ENCODE data around the gene SCYGR3.

The SCYGR3 gene, protein sequence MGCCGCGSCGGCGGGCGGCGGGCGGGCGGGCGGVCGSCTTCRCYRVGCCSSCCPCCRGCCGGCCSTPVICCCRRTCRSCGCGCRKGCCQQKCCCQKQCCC

DNA sequence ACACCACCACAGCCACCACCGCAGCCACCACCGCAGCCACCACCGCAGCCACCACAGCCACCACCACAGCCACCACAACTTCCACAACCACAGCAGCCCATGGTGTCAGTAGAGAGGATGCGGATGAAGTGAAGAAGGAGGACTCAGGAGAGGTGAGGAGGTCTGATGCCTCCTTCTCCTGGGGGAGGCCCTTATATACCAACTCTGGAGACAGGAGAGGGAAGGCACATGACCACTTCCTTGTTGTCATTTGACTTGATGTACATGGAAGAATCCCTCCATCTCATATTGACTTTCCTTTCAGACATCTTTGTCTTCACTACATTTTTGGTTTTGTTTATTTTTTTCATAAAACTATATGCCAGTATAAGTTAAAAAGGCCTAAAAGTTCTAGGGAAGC lies at the start of gene SCYGR3:
Gene SCYGR3, minus strand, starts transcription at position 101 of the 400 bp plus-strand sequence. Its CDS starts 0 bp downstream, at position 101.
- in situ Hi-C loops (cut with HindIII; ENCODE audit: low sequenced_read_pairs): loop anchor here (5.0 kb wide), 1 partner anchor 103 kb away; the partner anchor contains the start of gene SLC19A3

DNA sequence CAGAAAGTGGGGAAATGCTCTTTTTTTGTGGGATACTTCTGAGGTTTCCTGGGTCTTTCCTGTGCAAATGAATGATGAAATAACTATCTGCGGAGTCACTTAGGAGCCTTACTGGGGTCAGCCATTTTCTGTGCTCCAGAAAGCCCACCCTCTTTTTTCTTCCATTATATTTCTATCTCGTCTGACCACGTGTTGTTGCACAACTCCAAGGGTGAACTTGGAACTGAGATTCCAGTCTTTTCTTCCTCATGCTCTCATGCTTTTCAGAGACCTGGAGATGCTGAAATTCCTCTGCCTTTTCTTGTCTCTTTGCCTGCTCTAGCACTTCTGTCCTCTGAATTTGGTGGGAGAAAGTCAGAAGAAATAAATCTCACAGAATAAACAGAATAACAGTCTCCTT lies 47.2 kb upstream of the SCYGR3 start:
- in situ Hi-C loops (cut with HindIII; ENCODE audit: low sequenced_read_pairs): no loop called here

DNA sequence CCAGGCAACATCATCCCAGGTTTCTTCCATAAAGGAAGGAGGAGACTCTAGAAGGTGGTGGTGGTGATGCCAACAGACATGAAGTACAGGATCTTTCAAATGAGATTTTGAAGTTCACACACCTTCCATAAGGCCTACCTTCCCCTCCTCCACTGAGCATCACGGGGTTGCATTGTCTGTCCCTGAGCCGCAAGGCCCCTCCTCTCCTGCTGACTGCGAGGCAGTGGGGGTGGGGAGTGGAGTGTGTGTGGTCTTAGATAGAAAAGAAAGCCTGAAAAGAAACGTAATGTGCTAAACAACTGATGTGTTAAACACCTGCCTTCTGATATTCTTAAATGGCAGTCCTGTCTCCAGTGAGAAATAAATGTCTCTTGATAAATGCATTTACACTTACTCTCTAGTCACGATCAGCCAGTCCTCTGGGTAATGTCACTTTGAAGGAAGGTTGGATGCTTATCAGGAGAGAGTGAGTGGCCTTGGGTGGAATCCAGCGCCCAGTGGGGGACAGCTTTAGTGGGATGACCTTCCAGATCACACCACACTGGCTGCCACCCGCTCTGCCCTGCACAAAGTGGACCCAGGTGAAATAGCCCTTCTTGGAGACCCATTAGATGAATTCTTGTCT lies 46.5 kb upstream of the SCYGR3 start:
- in situ Hi-C loops (cut with HindIII; ENCODE audit: low sequenced_read_pairs): no loop called here

DNA sequence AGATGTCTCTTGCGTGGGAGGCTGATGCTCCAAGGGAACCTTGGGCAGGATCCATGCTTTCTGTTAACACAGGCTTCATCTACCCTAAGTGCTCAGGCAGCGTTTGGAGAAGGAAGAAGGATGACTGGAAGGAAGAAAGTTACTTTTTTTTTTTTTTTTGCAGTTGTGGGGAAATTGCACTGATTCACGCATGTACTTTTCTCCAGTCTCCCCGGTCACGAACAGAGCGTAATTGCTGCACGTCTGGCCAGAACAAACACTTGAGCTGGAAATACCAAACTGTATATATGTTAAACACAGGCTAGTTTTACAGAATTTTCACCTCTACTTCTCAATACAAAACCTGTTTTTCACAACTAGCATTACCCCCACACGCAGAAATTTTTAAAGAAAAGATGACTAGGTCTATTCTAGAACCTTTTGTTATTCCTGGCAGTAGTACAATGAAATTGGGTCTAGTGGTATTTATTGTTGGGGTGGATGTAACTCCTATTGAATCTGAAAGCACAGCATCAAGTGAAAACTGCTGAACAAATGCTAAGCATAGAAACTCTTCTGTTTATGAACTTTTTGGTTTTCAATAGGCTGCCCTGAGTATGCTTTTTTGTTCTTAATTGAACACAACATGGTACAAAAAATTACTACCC lies 42.7 kb upstream of the SCYGR3 start:
- in situ Hi-C loops (cut with HindIII; ENCODE audit: low sequenced_read_pairs): no loop called here

DNA sequence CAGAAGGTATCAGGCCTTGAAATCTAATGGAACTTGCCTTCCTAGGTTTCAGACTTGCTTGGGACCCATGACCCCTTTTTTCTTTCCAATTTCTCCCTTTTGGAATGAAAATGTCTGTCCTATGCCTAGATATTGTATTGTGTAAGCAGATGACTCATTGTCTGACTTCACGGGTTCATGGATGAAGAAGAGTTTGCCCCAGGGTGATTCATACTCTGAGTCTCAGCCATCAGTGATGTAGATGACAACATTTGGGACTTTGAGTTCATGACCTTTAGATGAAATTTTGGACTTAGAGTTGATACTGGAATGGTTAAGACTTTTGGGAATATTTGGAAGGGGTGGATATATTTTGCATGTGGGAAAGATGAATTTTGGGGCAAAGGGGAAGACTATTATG lies 40.8 kb upstream of the SCYGR3 start:
- in situ Hi-C loops (cut with HindIII; ENCODE audit: low sequenced_read_pairs): no loop called here

DNA sequence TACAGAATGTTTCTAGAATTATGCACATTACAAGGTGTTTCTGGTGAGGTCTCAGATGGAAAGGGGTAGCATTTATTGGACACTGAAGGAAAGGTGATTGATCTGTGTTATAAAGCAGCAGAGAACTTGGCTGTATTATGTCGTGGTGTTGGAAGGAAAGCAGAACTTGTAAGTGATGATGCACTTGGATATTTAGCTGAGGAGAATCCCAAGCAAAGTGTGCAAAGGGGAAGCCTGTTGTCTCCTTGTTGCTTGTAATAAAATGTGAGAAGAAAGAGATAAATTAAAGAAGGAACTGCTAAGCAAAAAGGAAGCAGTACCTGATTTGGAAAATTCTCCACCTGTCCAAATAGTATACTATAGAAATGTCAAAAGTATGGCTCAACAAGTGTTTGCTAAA lies 39.8 kb upstream of the SCYGR3 start:
- in situ Hi-C loops (cut with HindIII; ENCODE audit: low sequenced_read_pairs): no loop called here

DNA sequence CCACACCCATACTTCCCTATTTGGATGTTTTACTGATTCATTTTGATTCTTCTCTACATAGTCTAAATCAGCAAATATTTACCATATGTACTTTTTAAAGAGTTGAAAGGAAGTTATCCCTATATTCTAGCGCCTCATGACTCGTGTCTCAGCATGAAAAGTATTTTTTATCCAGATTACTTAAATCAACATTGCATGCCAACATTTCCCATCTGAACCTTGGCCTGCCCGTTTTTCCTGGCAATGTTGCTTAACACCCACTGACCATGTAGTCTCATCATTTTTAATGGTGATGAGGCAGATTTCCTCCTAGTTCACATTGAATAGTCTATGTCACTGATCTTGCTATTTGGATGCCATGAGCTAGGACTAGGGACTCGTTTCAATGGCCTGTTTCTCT lies 38.8 kb upstream of the SCYGR3 start:
- in situ Hi-C loops (cut with HindIII; ENCODE audit: low sequenced_read_pairs): no loop called here

DNA sequence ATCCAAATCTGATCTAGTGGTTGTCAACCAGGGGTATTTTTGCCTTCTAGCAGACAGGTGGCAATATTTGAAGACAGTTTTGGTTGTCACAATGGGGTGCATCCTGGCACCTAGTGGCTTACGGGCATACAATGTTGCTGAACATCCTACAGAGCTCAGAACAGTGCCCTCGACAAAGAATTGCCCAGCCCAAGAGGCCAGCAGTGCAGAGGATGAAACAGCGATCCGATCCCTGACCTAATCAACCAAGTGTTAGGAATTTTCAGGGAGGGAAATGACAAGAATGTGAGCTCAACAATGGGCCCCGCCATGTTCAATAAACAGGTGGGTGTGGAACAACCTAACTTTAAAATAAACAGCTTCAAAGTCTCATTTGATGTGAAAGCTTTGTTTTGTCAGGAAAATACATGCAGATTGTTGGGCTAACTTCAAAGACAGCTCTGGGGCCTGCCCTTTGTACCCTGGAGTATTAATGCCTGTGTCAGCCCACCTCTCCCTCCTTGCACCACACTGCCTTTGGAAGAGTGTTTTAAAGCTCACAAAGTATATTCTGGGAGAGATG lies 29.4 kb upstream of the SCYGR3 start:
- in situ Hi-C loops (cut with HindIII; ENCODE audit: low sequenced_read_pairs): no loop called here

DNA sequence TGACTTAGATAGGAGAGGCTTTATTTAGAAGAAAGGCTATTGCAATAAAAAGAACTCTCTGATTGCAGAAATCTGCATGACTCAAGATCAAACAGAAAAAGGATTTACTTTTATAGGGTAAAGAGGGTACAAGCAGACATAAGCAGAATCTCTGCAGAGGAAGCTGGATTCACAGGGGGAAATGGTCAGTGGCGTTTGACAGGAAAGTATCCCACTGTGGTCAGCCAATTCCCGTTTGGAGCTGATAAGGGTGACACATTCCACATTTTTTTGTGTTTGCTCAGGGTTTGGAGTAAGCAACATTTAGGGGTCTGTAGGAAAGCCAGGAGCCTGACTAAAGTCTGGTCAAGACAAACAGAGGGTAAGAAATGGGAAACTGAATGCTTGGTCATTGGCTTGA lies 28.0 kb upstream of the SCYGR3 start:
- in situ Hi-C loops (cut with HindIII; ENCODE audit: low sequenced_read_pairs): no loop called here

DNA sequence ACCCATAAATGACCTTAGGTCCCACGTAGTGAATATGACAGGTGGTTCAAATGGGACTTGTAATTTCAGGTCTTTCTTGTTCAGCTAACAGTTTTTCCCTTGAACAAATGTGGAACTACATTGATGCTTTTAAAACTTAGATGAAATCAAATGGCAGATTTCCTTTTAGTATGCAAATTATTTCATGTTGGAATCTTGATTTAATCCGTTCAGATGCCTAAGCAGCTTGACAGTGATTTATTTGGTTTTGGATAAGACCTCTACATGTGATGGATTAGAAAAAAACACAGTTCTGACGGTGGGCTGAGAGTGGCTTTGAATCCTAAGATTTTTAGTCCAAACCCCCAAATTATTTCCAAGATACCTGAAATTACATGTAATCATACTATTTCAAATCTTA lies 19.6 kb upstream of the SCYGR3 start:
- in situ Hi-C loops (cut with HindIII; ENCODE audit: low sequenced_read_pairs): no loop called here

DNA sequence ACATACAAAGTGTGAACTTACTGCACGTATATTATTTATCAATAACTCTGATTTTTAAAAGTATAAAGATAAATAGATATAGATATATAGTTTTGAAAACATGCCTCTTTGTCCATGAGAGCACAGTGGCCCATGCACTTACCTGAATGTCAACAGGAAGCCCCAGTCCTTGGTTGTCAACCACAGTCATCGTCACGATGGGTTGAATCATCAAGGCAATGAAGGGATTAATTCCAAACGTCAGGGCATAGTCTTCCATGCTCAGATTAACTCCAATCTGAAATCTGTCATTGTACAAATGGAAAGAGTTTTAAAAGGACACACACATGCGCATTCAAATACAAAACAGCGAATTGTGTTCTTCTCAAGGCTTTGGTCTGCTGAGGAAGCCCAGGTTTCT lies 18.2 kb upstream of the SCYGR3 start:
- in situ Hi-C loops (cut with HindIII; ENCODE audit: low sequenced_read_pairs): no loop called here

DNA sequence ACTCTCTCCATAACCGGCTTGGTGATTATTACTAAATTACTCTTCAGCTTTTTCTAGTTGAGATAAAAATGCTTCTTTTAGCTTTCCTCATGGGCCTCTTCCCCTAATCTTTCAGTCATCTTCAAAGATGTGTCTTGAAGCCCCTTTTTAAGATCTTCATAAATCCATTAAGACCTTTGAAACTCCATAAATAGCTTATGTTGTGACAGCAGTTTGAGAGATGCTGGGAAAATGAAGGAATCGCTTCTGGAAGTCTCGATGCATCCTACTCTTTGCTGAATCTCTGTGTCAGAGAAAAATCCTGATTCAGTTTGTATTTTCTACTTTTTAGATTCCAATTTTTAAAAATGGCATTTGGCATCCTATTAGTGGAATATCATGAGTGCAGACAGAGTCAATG lies 15.7 kb upstream of the SCYGR3 start:
- in situ Hi-C loops (cut with HindIII; ENCODE audit: low sequenced_read_pairs): no loop called here

DNA sequence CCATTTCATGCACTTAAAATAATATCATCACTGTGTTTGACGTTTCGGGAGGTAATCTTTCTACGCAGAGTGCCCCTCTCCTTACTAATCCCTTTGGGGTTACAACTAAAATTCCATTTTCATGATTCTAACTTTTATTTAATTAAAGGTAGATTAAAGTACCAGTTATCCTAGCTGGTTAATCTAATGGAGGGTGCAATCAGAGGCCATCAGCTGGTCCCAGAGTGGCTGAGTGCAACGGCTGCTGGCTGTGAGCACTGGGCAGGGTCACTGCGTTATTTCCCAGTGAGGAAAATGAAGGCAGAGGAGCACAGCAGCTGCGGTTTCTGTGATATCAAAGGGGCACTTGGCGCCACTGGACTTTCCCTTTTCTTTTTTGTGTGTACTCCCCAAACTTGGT lies 14.8 kb upstream of the SCYGR3 start:
- in situ Hi-C loops (cut with HindIII; ENCODE audit: low sequenced_read_pairs): loop anchor here (5.0 kb wide), 1 partner anchor 43 kb away; no protein-coding TSS in a partner anchor

DNA sequence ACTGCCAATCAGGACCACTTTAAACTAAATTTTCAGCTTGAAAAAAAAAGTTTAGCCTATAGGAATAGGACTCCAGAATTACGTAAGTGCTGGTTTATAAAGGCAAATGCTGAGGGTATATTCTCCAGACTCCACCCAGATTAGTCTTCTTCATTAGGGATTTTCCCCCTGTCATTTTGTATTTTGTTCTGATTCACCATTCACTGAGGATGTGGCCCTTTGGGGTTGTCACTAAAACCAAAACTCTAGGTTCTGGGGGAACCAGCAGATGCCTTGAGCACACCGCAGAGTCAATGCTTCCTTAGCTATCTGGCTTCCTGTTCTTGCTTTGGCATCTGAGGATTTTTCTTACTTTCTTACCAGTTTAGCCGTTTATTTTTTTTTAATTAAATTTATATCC lies 13.1 kb upstream of the SCYGR3 start:
- in situ Hi-C loops (cut with HindIII; ENCODE audit: low sequenced_read_pairs): loop anchor here (5.0 kb wide), 1 partner anchor 45 kb away; no protein-coding TSS in a partner anchor

DNA sequence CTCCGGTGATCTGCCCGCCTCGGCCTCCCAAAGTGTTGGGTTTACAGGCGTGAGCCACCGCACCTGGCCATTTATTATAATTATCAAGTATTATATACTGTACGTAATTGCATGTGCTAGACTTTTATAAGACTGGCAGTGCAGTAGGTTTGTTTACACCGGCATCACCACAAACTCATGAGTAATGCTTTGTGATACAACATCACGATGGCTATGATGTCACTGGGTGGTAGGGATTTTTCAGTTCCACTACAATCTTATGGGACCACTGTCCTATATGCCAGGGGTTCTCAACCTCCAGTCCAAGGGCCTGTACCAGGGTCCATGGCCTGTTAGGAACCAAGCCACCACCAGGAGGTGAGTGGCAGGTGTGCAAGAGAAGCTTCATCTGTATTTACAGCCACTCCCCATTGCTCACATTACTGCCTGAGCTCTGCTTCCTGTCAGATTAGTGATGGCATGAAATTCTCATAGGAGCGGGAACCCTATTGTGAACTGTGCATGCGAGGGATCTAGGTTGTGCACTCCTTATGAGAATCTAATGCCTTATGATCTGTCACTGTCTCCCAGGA lies 12.0 kb upstream of the SCYGR3 start:
- in situ Hi-C loops (cut with HindIII; ENCODE audit: low sequenced_read_pairs): loop anchor here (5.0 kb wide), 1 partner anchor 46 kb away; no protein-coding TSS in a partner anchor

DNA sequence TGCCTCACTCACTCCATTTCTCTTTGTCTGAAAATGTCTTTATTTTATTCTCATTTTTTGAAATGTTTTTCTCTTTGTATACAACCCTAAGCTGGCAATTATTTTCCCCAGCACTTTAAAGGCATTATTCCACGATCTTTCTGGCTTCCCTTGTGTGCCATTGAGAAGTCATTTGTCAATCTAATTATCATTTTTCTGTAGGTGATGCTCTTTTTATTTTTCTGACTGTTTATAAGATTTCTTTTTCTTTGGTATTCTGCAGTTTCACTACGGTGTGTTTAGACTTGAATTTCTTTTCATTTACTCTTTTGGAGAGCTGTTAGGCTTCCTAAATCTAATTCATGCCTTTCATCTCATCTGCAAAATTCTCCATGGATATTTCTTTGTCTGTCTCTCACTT lies 10.8 kb upstream of the SCYGR3 start:
- in situ Hi-C loops (cut with HindIII; ENCODE audit: low sequenced_read_pairs): loop anchor here (5.0 kb wide), 1 partner anchor 47 kb away; no protein-coding TSS in a partner anchor

DNA sequence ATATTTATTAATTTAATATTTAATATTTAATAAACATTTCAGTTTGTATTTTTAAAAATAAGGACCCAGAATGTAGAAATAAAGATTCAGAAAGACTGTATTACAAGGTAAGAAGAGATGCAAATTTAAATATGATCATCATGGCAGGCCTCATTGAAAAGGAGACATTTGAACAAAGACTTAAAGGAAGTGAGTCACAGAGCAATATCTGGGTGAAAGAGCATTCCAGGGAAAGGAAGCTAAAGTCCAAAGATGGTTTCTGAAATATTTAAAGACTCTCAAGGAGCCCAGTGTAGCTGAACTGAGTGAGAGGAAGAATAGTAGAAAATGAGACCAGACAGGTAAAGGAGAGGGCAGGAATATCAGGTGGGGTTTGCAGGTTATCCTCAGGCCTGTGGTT lies 8.6 kb upstream of the SCYGR3 start:
- in situ Hi-C loops (cut with HindIII; ENCODE audit: low sequenced_read_pairs): no loop called here

DNA sequence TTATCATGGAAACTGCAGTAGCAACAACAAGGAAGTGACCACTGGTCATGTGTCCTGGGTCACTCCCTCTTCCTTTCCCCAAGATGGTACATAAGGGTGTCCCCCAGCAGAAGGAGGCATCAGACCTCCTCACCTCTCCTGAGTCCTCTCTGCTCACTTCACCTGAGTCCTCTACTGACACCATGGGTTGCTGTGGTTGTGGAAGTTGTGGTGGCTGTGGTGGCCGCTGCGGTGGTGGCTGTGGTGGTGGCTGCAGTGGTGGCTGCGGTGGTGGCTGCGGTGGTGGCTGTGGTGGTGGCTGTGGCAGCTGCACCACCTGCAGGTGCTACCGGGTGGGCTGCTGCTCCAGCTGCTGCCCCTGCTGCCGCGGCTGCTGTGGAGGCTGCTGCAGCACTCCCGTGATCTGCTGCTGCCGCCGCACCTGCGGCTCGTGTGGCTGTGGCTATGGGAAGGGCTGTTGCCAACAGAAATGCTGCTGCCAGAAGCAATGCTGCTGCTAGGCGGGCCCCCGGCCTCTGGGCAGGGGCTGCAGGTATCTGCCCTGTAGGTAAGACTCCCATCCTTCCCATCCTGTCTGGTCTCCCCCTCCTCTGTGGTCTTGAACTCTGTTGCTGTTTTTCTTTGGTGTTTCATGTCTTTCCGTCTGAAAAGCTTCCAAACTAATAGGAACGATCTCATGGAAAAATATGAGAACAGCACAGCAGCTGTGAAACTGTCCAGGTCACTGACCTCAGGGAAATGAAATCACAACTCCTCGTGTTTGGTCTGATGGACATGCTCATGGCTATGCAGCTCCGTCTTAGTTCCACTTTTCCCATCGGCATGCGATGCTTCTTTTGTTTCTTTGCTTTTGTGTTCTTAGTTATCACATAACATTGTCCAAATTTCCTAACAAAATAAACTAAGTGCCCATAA lies 2.9 kb upstream of the SCYGR3 start, which contains the start of gene SCYGR4:
Gene SCYGR4, plus strand, starts transcription at position 183 of the 915 bp plus-strand sequence. Its CDS starts 0 bp downstream, at position 183.
- in situ Hi-C loops (cut with HindIII; ENCODE audit: low sequenced_read_pairs): no loop called here

DNA sequence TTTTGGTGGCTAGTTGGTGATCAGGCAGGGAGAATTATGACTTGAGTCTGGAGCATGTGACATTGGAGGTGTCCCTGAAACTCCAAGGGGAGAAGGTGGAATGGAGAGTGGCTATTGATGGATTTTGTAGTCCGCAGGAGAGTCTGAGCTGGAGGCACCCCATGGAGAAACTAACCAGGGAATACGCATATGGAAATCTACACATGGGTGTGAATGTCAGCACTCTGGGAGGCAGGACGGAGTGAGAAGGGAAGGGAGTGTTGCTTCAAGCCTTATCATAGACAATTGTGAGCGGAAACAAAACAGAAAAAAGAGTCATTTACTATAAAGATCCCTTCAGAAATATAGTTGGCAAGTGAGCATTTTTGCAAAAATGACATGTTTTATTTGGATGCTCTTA lies 2.0 kb upstream of the SCYGR3 start:
- in situ Hi-C loops (cut with HindIII; ENCODE audit: low sequenced_read_pairs): no loop called here

DNA sequence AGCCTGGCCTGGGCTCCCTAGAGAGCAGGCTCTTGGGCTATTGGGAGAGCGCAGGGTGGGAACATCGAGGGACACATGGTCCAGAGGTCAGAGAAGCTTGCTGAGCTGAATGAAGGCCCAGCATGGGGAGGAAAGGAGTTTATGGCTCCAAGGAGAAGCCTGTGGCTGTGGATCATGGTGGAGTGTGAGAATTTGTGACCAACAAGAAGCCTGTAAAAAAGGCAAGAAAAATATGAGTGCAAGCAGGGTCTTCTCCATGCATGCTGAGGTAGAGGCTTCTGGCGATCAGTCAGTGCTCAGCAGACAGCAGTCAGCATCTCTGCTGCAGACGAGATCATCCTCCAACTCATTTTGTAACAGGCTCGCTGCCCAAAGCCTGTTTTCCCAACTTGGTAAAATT lies 1.3 kb upstream of the SCYGR3 start:
- in situ Hi-C loops (cut with HindIII; ENCODE audit: low sequenced_read_pairs): no loop called here
